ENCODE results near the gene GDPD5.

GDPD5 gene

GRCh38 chr11:75525433-75526191, at the start of gene GDPD5:
Gene GDPD5, minus strand, starts transcription at chr11:75525941. Its CDS starts 48,206 bp downstream, at chr11:75477735.
- no peaks in the 10 kb centered on the region for H3K36me3 ChIP-seq (ENCODE audit: control insufficient read depth in 1 of 2, insufficient read depth in 2 of 2, low read length in 2 of 2)
- H3K27ac ChIP-seq (ENCODE audit: low read depth, low read length) = no peak within 1 kb of the TSS
- peak within 1 kb of the TSS; percentile 69 to 73 for H3K4me3 ChIP-seq (ENCODE audit: low read depth in 1 of 2, low read length in 2 of 2)
- peak within 1 kb of the TSS; percentile 55 to 69 for H3K9ac ChIP-seq (ENCODE audit: low read depth in 1 of 2, low read length in 2 of 2)
- peaks cover 0 to 19% of the 10 kb centered on the region in 2 donors for H3K4me1 ChIP-seq (ENCODE audit: control insufficient read depth in 1 of 2, insufficient read depth in 2 of 2, low read length in 2 of 2)
- no peaks in the 10 kb centered on the region for H3K9me3 ChIP-seq (ENCODE audit: control insufficient read depth in 1 of 2, low read length in 2 of 2)
- H3K27me3 ChIP-seq (ENCODE audit: control insufficient read depth in 1 of 2, insufficient read depth in 2 of 2, low read length in 2 of 2) = peaks cover 0 to 5% of the 10 kb centered on the region in 2 donors

GRCh38 chr11:75574698-75575602, 49.2 kb upstream of the GDPD5 start:
- H3K4me1 ChIP-seq (ENCODE audit: control insufficient read depth in 1 of 2, insufficient read depth in 2 of 2, low read length in 2 of 2) = peaks cover 7 to 9% of the 10 kb centered on the region in 2 donors
- H3K4me3 ChIP-seq (ENCODE audit: low read depth in 1 of 2, low read length in 2 of 2) = no peak overlapping the region
- peaks cover 17 to 42% of the 10 kb centered on the region in 2 donors for H3K36me3 ChIP-seq (ENCODE audit: control insufficient read depth in 1 of 2, insufficient read depth in 2 of 2, low read length in 2 of 2)
- H3K9me3 ChIP-seq (ENCODE audit: control insufficient read depth in 1 of 2, low read length in 2 of 2) = no peaks in the 10 kb centered on the region
- no peaks in the 10 kb centered on the region for H3K27me3 ChIP-seq (ENCODE audit: control insufficient read depth in 1 of 2, insufficient read depth in 2 of 2, low read length in 2 of 2)
- H3K27ac ChIP-seq (ENCODE audit: low read depth, low read length) = no peak overlapping the region
- H3K9ac ChIP-seq (ENCODE audit: low read depth in 1 of 2, low read length in 2 of 2) = no peak overlapping the region

GRCh38 chr11:75572744-75573143, 47.0 kb upstream of the GDPD5 start:
- H3K4me3 ChIP-seq (ENCODE audit: low read depth in 1 of 2, low read length in 2 of 2) = no peak overlapping the region
- H3K36me3 ChIP-seq (ENCODE audit: control insufficient read depth in 1 of 2, insufficient read depth in 2 of 2, low read length in 2 of 2) = peaks cover 30 to 62% of the 10 kb centered on the region in 2 donors
- peaks cover 7 to 9% of the 10 kb centered on the region in 2 donors for H3K4me1 ChIP-seq (ENCODE audit: control insufficient read depth in 1 of 2, insufficient read depth in 2 of 2, low read length in 2 of 2)
- no peak overlapping the region for H3K27ac ChIP-seq (ENCODE audit: low read depth, low read length)
- no peaks in the 10 kb centered on the region for H3K9me3 ChIP-seq (ENCODE audit: control insufficient read depth in 1 of 2, low read length in 2 of 2)
- H3K27me3 ChIP-seq (ENCODE audit: control insufficient read depth in 1 of 2, insufficient read depth in 2 of 2, low read length in 2 of 2) = no peaks in the 10 kb centered on the region
- H3K9ac ChIP-seq (ENCODE audit: low read depth in 1 of 2, low read length in 2 of 2) = no peak overlapping the region

GRCh38 chr11:75571625-75572024, 45.9 kb upstream of the GDPD5 start:
- Histone ChIP-seq H3K9me3 (ENCODE audit: control insufficient read depth in 1 of 2, low read length in 2 of 2) (no peaks in the 10 kb centered on the region), H3K4me1 (ENCODE audit: control insufficient read depth in 1 of 2, insufficient read depth in 2 of 2, low read length in 2 of 2) (peaks cover 5 to 6% of the 10 kb centered on the region in 2 donors), H3K36me3 (ENCODE audit: control insufficient read depth in 1 of 2, insufficient read depth in 2 of 2, low read length in 2 of 2) (peaks cover 30 to 72% of the 10 kb centered on the region in 2 donors), H3K9ac (ENCODE audit: low read depth in 1 of 2, low read length in 2 of 2) (no peak overlapping the region), H3K27ac (ENCODE audit: low read depth, low read length) (no peak overlapping the region), H3K27me3 (ENCODE audit: control insufficient read depth in 1 of 2, insufficient read depth in 2 of 2, low read length in 2 of 2) (no peaks in the 10 kb centered on the region), H3K4me3 (ENCODE audit: low read depth in 1 of 2, low read length in 2 of 2) (no peak overlapping the region)

GRCh38 chr11:75570559-75571139, 44.9 kb upstream of the GDPD5 start:
- H3K9me3 ChIP-seq (ENCODE audit: control insufficient read depth in 1 of 2, low read length in 2 of 2) = no peaks in the 10 kb centered on the region
- H3K27me3 ChIP-seq (ENCODE audit: control insufficient read depth in 1 of 2, insufficient read depth in 2 of 2, low read length in 2 of 2) = no peaks in the 10 kb centered on the region
- no peak overlapping the region for H3K9ac ChIP-seq (ENCODE audit: low read depth in 1 of 2, low read length in 2 of 2)
- H3K27ac ChIP-seq (ENCODE audit: low read depth, low read length) = no peak overlapping the region
- H3K4me1 ChIP-seq (ENCODE audit: control insufficient read depth in 1 of 2, insufficient read depth in 2 of 2, low read length in 2 of 2) = peaks cover 0 to 10% of the 10 kb centered on the region in 2 donors
- peaks cover 30 to 76% of the 10 kb centered on the region in 2 donors for H3K36me3 ChIP-seq (ENCODE audit: control insufficient read depth in 1 of 2, insufficient read depth in 2 of 2, low read length in 2 of 2)
- H3K4me3 ChIP-seq (ENCODE audit: low read depth in 1 of 2, low read length in 2 of 2) = no peak overlapping the region

GRCh38 chr11:75568616-75569219, 43.0 kb upstream of the GDPD5 start:
- H3K27ac ChIP-seq (ENCODE audit: low read depth, low read length) = no peak overlapping the region
- H3K4me1 ChIP-seq (ENCODE audit: control insufficient read depth in 1 of 2, insufficient read depth in 2 of 2, low read length in 2 of 2) = peaks cover 0 to 30% of the 10 kb centered on the region in 2 donors
- no peaks in the 10 kb centered on the region for H3K9me3 ChIP-seq (ENCODE audit: control insufficient read depth in 1 of 2, low read length in 2 of 2)
- H3K9ac ChIP-seq (ENCODE audit: low read depth in 1 of 2, low read length in 2 of 2) = no peak overlapping the region
- H3K27me3 ChIP-seq (ENCODE audit: control insufficient read depth in 1 of 2, insufficient read depth in 2 of 2, low read length in 2 of 2) = no peaks in the 10 kb centered on the region
- no peak overlapping the region for H3K4me3 ChIP-seq (ENCODE audit: low read depth in 1 of 2, low read length in 2 of 2)
- peaks cover 30 to 72% of the 10 kb centered on the region in 2 donors for H3K36me3 ChIP-seq (ENCODE audit: control insufficient read depth in 1 of 2, insufficient read depth in 2 of 2, low read length in 2 of 2)

GRCh38 chr11:75567971-75568370, 42.2 kb upstream of the GDPD5 start:
- no peak overlapping the region for H3K9ac ChIP-seq (ENCODE audit: low read depth in 1 of 2, low read length in 2 of 2)
- H3K27ac ChIP-seq (ENCODE audit: low read depth, low read length) = no peak overlapping the region
- H3K36me3 ChIP-seq (ENCODE audit: control insufficient read depth in 1 of 2, insufficient read depth in 2 of 2, low read length in 2 of 2) = peaks cover 28 to 65% of the 10 kb centered on the region in 2 donors
- no peak overlapping the region for H3K4me3 ChIP-seq (ENCODE audit: low read depth in 1 of 2, low read length in 2 of 2)
- no peaks in the 10 kb centered on the region for H3K27me3 ChIP-seq (ENCODE audit: control insufficient read depth in 1 of 2, insufficient read depth in 2 of 2, low read length in 2 of 2)
- no peaks in the 10 kb centered on the region for H3K9me3 ChIP-seq (ENCODE audit: control insufficient read depth in 1 of 2, low read length in 2 of 2)
- H3K4me1 ChIP-seq (ENCODE audit: control insufficient read depth in 1 of 2, insufficient read depth in 2 of 2, low read length in 2 of 2) = peaks cover 6 to 36% of the 10 kb centered on the region in 2 donors

- H3K27ac ChIP-seq (ENCODE audit: low read depth, low read length) = no peak overlapping the region
- peaks cover 7 to 41% of the 10 kb centered on the region in 2 donors for H3K4me1 ChIP-seq (ENCODE audit: control insufficient read depth in 1 of 2, insufficient read depth in 2 of 2, low read length in 2 of 2)
Measured at GRCh38 chr11:75566763-75567279, 41.1 kb upstream of the GDPD5 start.

GRCh38 chr11:75565916-75566762, 40.4 kb upstream of the GDPD5 start:
- Histone ChIP-seq H3K9ac (ENCODE audit: low read depth in 1 of 2, low read length in 2 of 2) (no peak overlapping the region), H3K27me3 (ENCODE audit: control insufficient read depth in 1 of 2, insufficient read depth in 2 of 2, low read length in 2 of 2) (no peaks in the 10 kb centered on the region), H3K36me3 (ENCODE audit: control insufficient read depth in 1 of 2, insufficient read depth in 2 of 2, low read length in 2 of 2) (peaks cover 23 to 47% of the 10 kb centered on the region in 2 donors), H3K4me1 (ENCODE audit: control insufficient read depth in 1 of 2, insufficient read depth in 2 of 2, low read length in 2 of 2) (peaks cover 12 to 41% of the 10 kb centered on the region in 2 donors), H3K9me3 (ENCODE audit: control insufficient read depth in 1 of 2, low read length in 2 of 2) (no peaks in the 10 kb centered on the region), H3K27ac (ENCODE audit: low read depth, low read length) (no peak overlapping the region), H3K4me3 (ENCODE audit: low read depth in 1 of 2, low read length in 2 of 2) (no peak overlapping the region)

More at GRCh38 chr11:75566763-75567279, 41.1 kb upstream of the GDPD5 start:
- Histone ChIP-seq H3K36me3 (ENCODE audit: control insufficient read depth in 1 of 2, insufficient read depth in 2 of 2, low read length in 2 of 2) (peaks cover 25 to 54% of the 10 kb centered on the region in 2 donors), H3K9me3 (ENCODE audit: control insufficient read depth in 1 of 2, low read length in 2 of 2) (no peaks in the 10 kb centered on the region), H3K4me3 (ENCODE audit: low read depth in 1 of 2, low read length in 2 of 2) (no peak overlapping the region), H3K27me3 (ENCODE audit: control insufficient read depth in 1 of 2, insufficient read depth in 2 of 2, low read length in 2 of 2) (no peaks in the 10 kb centered on the region), H3K9ac (ENCODE audit: low read depth in 1 of 2, low read length in 2 of 2) (no peak overlapping the region)
